HG02798 (cell line): ENCODE data around the gene SSH2.

Experiments used
- ATAC-seq: cut with Tn5 transposase; IDR thresholded peaks from one replicate; pipeline ENCODE4 v1.9.1; 2021; ENCODE audit warnings: mild to moderate bottlenecking; ENCODE audit not compliant: unreplicated experiment, poor library complexity

Gene SSH2

GRCh38 chr17:29645515-29646051 lies 284.4 kb downstream of the SSH2 start:
- ATAC-seq = no peak

- ATAC-seq = no peak
Observed at GRCh38 chr17:29643817-29644160, 286.2 kb downstream of the SSH2 start.

GRCh38 chr17:29642171-29642611 lies 287.8 kb downstream of the SSH2 start:
- ATAC-seq = no peak

GRCh38 chr17:29640981-29641642 lies 288.9 kb downstream of the SSH2 start:
- ATAC-seq = no peak

DNA sequence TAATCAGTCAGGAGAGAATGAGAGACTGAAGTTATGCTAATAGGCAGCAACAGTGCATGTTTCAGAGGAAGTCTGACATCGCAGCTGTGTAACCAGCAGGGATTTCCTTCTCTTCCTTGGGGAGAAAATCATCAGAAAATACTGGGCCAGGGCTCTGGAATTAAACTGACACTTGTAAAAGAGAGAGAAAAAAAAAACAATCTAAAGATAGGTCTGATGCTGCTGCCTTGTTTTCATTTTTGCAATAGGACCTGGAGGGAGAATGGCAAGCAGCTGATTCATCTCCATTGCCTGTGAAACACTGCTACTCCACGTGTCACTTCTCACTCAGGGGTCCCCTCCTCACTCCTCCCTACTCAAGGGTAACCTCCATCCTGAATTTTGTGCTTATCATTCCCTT lies 289.6 kb downstream of the SSH2 start:
- ATAC-seq = no peak

DNA sequence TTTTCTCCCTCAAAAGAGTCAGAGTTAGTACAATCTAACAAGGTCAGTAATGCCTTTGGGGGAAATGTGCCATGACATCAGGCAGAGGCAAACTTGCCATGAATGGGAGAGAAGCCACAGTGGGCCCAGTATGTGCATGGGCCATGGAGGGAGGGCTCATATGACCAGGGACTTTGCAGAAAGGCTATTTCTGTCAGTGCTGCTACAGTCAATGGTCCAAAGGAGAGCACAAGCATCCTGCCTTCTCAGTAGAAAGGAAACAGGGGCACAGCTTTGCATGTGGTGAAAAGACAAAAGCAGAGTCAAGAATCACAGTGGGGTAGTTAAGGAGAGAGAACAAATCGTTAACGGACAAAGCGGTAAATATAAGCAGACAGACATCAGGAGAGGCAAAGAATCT lies 296.1 kb downstream of the SSH2 start:
- ATAC-seq = no peak

GRCh38 chr17:29630630-29631193 lies 299.3 kb downstream of the SSH2 start:
- no peak for ATAC-seq

GRCh38 chr17:29629839-29630238 lies 300.2 kb downstream of the SSH2 start:
- no peak for ATAC-seq

- no peak for ATAC-seq
Observed at GRCh38 chr17:29628644-29629043, 301.4 kb downstream of the SSH2 start.

DNA sequence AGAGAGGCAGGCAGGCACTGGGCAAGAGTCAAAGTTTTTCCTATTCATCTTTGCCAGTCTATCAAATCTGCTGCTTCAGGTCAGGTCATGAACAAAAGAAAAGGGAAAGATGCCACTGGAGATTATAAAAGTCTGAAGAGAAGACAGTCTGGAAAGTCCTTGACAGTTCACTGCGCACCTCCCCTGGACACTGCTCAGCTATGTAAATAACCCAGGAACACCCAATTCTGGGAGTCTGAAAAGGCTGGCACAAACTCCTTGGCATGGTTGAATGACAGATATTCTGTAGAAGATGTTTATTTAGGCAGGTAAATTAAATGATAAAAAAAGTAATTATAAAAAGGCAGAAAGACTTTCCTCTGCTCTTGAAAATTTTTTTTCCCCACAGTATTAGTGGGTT lies 302.1 kb downstream of the SSH2 start:
- ATAC-seq = no peak

- no peak for ATAC-seq
Observed at GRCh38 chr17:29625037-29625750, 304.8 kb downstream of the SSH2 start.

DNA sequence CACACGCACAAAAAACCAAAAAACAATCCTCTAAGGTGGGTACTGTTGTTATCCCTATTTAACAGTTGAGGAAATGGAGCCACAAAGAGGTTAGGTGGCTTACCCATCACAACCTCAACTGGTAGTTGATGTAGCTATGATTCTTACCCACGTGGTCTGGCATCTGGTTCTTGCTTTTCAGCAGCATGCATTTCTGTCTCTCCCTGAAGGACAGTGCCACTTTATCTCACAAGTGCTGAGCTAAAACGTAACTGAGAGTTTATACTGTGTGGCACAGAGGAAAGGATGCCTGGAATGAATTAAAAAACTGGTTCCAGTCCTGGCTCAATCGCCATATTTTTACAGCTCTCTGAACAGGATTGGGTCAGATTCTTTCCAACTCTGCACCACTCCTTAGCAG lies 305.4 kb downstream of the SSH2 start:
- no peak for ATAC-seq

GRCh38 chr17:29623283-29623647 lies 306.8 kb downstream of the SSH2 start:
- ATAC-seq = no peak

DNA sequence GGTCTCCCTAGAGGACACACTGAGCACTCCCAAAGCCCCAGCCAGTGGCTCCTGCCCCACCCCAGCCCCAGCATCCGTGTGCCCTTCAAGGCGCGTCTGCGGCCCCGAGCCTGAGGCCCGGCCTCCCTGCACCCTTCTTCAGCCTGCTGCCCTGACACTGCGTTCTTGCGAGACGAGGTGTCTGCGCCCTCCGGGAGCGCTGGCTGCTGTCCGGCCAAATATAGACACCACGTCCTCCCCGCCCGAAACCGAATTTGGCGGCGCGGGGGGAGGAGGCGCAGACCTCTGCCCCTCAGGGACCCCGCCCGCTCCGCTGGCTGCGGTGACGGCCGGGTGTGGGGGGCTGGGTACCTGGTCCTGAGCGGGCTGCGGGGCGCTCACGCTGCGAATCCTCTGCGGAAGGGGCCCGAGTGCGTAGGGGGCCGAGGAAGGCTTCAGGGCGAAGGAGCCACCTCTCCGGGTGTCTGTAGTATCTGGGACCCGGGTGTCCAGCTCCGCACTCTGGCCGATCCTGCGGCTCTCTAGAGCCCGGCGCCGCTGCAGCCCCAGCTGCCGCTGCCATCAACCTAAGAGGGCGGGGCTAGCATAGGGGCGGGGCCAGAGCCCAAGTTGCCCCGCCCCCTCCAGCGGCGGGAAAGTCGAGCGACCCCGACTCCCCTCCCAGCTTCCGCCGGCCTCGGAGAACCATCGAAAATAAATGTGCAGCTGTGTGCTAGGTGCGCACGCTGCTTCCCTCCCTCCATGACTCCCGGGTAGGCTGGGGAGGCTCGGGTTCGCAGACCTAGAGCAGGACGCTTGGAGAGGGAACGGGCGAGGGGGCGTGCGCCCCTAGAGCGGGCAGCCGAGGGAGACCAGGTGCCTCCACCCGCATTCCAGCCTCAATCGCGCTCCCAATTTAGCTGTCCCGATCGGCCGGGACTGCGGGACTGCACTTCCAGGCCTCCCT lies 307.4 kb downstream of the SSH2 start, which contains the start of gene CORO6:
Gene CORO6, minus strand, starts transcription at position 576 of the 946 bp plus-strand sequence. CDS start 1,491 bp downstream, outside the sequence.
- peak; percentile 53 for ATAC-seq

- no peak for ATAC-seq
Observed at GRCh38 chr17:29621751-29622194, 308.3 kb downstream of the SSH2 start.

DNA sequence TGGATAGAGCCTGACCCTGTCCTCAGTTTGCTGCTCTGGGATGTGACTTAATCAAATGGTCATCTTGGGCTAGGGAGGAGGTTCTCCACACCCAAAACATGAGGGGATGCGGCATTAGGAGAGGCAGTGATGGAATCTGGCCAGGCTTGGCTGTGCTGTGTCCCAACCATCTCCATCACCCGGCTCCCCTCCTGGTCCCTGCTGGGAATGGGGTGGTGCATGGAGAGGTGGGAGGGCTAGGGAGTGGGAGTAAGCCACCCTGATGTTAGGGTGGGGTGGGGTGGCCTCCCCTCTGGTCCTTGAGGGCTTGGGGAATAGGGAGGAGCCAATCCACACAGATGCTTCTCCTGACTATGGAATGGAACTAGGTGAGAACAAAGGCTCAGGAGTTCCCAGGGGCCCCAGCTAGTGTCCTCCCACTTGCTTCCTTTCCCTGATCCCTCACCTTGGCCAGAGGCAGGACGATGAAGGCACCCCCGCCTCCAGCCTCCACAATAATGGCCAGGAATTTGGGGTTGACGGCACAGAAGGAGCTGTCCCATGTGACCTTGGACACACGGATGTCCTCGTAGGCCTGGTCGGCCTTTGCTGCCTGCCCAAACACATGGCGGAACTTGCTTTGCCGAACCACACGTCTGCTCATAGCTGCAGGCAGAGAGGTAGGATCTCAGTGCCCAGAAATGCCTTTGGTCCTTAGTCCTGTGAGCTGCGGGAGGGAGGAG lies 309.1 kb downstream of the SSH2 start:
- no peak for ATAC-seq

GRCh38 chr17:29620271-29620670 lies 309.8 kb downstream of the SSH2 start:
- ATAC-seq = no peak

DNA sequence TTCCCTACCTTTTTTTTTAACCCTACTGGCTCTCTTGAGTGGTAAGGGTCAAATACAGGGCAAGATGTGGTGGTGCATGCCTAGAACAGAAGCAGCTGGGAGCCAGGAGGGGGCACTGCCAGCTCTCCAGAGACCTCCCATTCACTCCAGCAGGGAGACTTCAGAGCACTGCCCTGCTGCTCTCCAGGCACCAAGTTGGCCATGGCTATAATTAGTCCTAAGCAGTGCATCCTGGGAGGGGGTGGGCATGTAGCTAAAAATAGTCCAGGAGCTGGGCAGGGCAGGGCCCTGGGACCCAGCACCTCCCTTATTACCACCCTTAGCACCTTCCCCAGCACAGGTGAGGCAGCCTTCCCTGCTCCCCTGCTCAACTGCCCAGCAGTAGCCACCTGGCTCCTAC lies 310.8 kb downstream of the SSH2 start:
- ATAC-seq = no peak

GRCh38 chr17:29618272-29619065 lies 311.6 kb downstream of the SSH2 start:
- ATAC-seq = no peak
